Osteoblast (primary cell): ENCODE data around the gene TNS3. TPM values are rescaled to one million over a fixed set of nuclear protein-coding genes. Genes with fewer than 3 reads are reported as not detected.

Source experiments
- DNase-seq: peaks from one replicate; pipeline ENCODE4 v3.0.0; 2011; ENCODE audit warnings: low spot score, mixed read lengths; ENCODE audit not compliant: insufficient read length; ENCODE audit errors: missing footprints
- H2AFZ ChIP-seq: 2 replicates; pipeline ENCODE4 v1.6.0; 2011; ENCODE audit warnings: mild to moderate bottlenecking, low read length
- H3K27ac ChIP-seq: 2 replicates; pipeline ENCODE4 v1.5.1; 2011; ENCODE audit warnings: mild to moderate bottlenecking, low read depth, low read length, moderate library complexity
- H3K27me3 ChIP-seq: 2 replicates; pipeline ENCODE4 v1.6.0; 2012; ENCODE audit warnings: mild to moderate bottlenecking, control low read depth, inconsistent platforms, low read length, moderate library complexity; ENCODE audit not compliant: insufficient read depth
- H3K36me3 ChIP-seq: 2 replicates; pipeline ENCODE4 v1.5.1; 2011; ENCODE audit warnings: mild to moderate bottlenecking, low read length, control low read depth, moderate library complexity; ENCODE audit not compliant: insufficient read depth
- H3K4me1 ChIP-seq: 2 replicates; pipeline ENCODE4 v1.5.1; 2011; ENCODE audit warnings: mild to moderate bottlenecking, low read length, control low read depth, moderate library complexity; ENCODE audit not compliant: insufficient read depth
- H3K4me2 ChIP-seq: 2 replicates; pipeline ENCODE4 v1.6.0; 2011; ENCODE audit warnings: mild to moderate bottlenecking, low read length; ENCODE audit not compliant: insufficient read depth
- H3K4me3 ChIP-seq: fragments of 200-600 bp; sonication (generic); 3 replicates; pipeline ENCODE4 v1.5.1; 2012; ENCODE audit warnings: mild to moderate bottlenecking, low read length, inconsistent platforms; ENCODE audit not compliant: insufficient read depth
- H3K79me2 ChIP-seq: 2 replicates; pipeline ENCODE4 v1.6.0; 2012; ENCODE audit warnings: mild to moderate bottlenecking, low read length, control low read depth, inconsistent platforms; ENCODE audit not compliant: insufficient read depth
- H3K9me3 ChIP-seq: 2 replicates; pipeline ENCODE4 v1.5.1; 2011; ENCODE audit warnings: low read depth, low read length, control low read depth
- H4K20me1 ChIP-seq: 2 replicates; pipeline ENCODE4 v1.6.0; 2012; ENCODE audit warnings: mild to moderate bottlenecking, low read length, control low read depth; ENCODE audit not compliant: insufficient read depth
- total RNA-seq: library from RNA; depleted of rRNA; stranded (reverse); fragments of >200 nt; gene quantifications from 2 replicates; pipeline ENCODE4 v1.2.3, GENCODE V29; 2012
- TF ChIP-seq, protein P1 (sequence below): IDR thresholded peaks from 2 replicates; pipeline ENCODE4 v1.5.1; 2011; ENCODE audit warnings: mild to moderate bottlenecking, low read depth, low read length, moderate library complexity; ENCODE audit errors: extremely low read depth

TNS3 gene
- total RNA-seq, 1 donor = 67.3 TPM

DNA sequence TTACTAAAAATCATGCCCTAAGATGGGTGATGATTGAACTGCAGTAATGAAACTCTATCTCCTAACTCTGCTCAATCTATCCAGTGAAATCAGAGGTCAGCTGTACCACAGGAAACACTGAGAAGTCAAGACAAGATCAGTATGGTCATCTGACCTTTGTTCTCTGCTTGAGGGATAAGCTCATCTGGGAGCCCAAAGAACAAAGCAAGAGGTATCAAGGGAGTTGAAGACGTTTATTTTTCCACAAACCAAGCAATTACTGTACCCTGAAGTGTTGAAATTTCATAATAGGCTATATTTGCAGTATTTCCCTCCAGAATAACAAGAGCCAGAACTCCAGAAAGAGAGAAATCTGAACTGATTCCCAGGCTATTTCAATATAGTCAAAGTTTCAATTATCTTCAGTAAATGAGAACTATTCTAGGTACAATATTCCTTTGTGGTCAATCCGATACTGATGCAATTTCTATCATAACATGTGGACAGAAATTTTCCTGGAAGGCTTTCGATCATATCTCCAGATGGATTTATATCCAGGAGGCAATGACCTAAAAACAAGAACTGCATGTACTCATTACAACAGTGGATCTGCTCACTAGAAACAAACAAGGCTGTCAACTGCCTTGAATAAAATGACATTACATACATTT is 345.3 kb downstream of the TNS3 start:
- Histone ChIP-seq H3K4me2 (no peak overlapping the region), H4K20me1 (no peaks in the 10 kb centered on the region), H3K27me3 (peaks cover 9% of the 10 kb centered on the region), H3K27ac (no peak overlapping the region), H3K4me3 (no peak overlapping the region), H2AFZ (no peak overlapping the region), H3K9me3 (no peaks in the 10 kb centered on the region), H3K4me1 (no peaks in the 10 kb centered on the region), H3K79me2 (no peaks in the 10 kb centered on the region), H3K36me3 (no peaks in the 10 kb centered on the region)
- no peak for DNase-seq
- TF ChIP-seq, protein P1, sequence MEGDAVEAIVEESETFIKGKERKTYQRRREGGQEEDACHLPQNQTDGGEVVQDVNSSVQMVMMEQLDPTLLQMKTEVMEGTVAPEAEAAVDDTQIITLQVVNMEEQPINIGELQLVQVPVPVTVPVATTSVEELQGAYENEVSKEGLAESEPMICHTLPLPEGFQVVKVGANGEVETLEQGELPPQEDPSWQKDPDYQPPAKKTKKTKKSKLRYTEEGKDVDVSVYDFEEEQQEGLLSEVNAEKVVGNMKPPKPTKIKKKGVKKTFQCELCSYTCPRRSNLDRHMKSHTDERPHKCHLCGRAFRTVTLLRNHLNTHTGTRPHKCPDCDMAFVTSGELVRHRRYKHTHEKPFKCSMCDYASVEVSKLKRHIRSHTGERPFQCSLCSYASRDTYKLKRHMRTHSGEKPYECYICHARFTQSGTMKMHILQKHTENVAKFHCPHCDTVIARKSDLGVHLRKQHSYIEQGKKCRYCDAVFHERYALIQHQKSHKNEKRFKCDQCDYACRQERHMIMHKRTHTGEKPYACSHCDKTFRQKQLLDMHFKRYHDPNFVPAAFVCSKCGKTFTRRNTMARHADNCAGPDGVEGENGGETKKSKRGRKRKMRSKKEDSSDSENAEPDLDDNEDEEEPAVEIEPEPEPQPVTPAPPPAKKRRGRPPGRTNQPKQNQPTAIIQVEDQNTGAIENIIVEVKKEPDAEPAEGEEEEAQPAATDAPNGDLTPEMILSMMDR = no peak

DNA sequence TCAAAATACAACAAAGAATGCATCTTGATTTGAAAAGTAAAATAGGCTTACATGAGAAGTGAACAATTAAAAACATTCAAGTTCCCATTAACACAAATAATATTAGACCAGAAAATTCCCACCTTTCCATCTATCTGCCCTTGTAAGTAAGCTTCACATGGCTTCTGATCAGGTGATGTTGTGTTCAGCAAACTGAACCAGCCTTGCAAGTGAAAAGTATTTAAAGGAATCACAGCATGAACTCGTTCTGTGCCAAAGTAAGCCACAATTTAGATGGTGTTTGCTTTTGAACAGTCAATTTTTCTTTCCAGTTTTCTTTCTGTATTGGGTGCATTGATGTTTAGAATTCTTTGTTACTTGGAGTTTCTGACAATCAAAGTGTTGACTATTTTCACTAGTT is 347.9 kb downstream of the TNS3 start:
- peaks cover 12% of the 10 kb centered on the region for H3K27me3 ChIP-seq
- no peak overlapping the region for H3K4me3 ChIP-seq
- H3K36me3 ChIP-seq = no peaks in the 10 kb centered on the region
- no peak overlapping the region for H3K4me2 ChIP-seq
- no peak for DNase-seq
- H2AFZ ChIP-seq = no peak overlapping the region
- no peak overlapping the region for H3K27ac ChIP-seq
- H4K20me1 ChIP-seq = no peaks in the 10 kb centered on the region
- TF ChIP-seq, protein P1 = no peak
- H3K9me3 ChIP-seq = no peaks in the 10 kb centered on the region
- H3K79me2 ChIP-seq = no peaks in the 10 kb centered on the region
- H3K4me1 ChIP-seq = no peaks in the 10 kb centered on the region

DNA sequence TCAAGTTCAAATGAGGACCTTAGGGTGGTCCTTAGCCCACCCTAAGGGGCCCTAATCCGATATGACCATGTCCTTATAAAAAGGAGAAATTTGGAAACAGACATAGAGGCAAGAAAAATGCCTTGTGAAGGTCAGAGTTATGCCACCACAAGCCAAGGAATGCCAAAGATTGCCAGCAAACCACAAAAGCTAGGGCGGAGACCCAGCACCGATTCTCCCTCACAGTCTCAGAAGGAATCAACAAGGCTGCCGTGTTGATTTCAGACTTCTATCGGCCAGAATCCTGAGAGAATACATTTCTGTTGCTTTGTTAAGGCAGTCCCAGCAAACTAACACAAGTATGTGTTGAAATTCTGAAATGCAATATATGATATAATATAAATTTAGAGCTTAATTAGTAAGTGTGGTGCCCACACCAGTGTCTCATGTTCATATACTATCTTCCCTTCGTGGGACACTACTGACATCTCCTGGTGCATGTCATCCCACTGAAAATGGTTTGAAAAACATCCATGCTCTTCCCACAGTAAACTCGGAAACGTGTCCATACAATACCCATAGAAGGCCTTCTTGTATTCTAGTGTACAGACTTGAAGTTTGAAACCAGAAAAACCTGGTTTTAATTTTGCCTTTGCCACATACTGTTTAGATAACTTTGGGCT is 349.0 kb downstream of the TNS3 start:
- H3K4me1 ChIP-seq = peaks cover 3% of the 10 kb centered on the region
- H2AFZ ChIP-seq = no peak overlapping the region
- no peak overlapping the region for H3K4me3 ChIP-seq
- TF ChIP-seq, protein P1 = peak; percentile 25
- no peaks in the 10 kb centered on the region for H3K79me2 ChIP-seq
- H4K20me1 ChIP-seq = no peaks in the 10 kb centered on the region
- H3K36me3 ChIP-seq = no peaks in the 10 kb centered on the region
- H3K4me2 ChIP-seq = no peak overlapping the region
- H3K27me3 ChIP-seq = peaks cover 8% of the 10 kb centered on the region
- no peaks in the 10 kb centered on the region for H3K9me3 ChIP-seq
- no peak overlapping the region for H3K27ac ChIP-seq
- DNase-seq = no peak

DNA sequence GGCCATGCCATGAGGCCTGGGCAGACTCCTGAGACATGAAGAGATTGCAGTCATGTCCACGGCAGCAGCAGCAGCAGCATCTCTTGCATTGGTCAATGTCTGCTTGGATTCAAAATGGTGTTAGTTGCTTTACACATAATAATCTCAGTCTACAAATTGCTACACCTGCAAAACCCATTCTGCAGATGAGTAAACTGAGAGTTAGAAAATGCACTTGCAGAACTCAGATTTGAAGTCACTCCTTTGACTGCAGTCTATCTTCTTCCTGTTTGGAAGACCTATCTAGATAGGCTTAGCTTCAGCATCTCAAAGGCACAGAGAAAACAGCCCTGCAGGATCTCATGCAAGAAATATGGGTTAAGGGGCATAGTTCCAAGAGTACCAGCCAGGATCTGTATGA is 350.3 kb downstream of the TNS3 start:
- Histone ChIP-seq H3K27ac (no peak overlapping the region), H3K9me3 (no peaks in the 10 kb centered on the region), H2AFZ (no peak overlapping the region), H3K36me3 (no peaks in the 10 kb centered on the region), H3K4me2 (no peak overlapping the region), H3K4me3 (no peak overlapping the region), H4K20me1 (no peaks in the 10 kb centered on the region), H3K4me1 (peaks cover 9% of the 10 kb centered on the region), H3K27me3 (peaks cover 8% of the 10 kb centered on the region), H3K79me2 (no peaks in the 10 kb centered on the region)
- no peak for DNase-seq
- TF ChIP-seq, protein P1 = no peak
